Psoas muscle (tissue), 8 donors: Measurements from ENCODE around the gene RTN4R. TPM values are rescaled to one million over a fixed set of nuclear protein-coding genes. Genes with fewer than 3 reads are reported as not detected.

Source experiments
- ATAC-seq, 4 donors: fragments of 200-7000 bp; cut with Tn5 transposase; one replicate each; pipeline ENCODE4 v1.9.1; 2020; ENCODE audit warnings: moderate library complexity in 3 of 4, mild to moderate bottlenecking in 2 of 4
- DNase-seq, 2 donors: peaks; one replicate each; pipeline ENCODE4 v3.0.0-alpha.2; 2020
- H3K27ac ChIP-seq: fragments of 200-600 bp; one replicate; pipeline ENCODE4 v1.8.0; 2022
- H3K27me3 ChIP-seq, 3 donors: fragments of 200-600 bp in 1 of 3; one replicate each; pipeline versions ENCODE4 v1.6.1 to v1.8.0; 2013 to 2022; ENCODE audit warnings: low read length in 2 of 3, mild to moderate bottlenecking in 2 of 3, moderate library complexity in 1 of 3; ENCODE audit not compliant: insufficient read depth in 3 of 3
- H3K36me3 ChIP-seq, 2 donors: fragments of 200-600 bp in 1 of 2; one replicate each; pipeline versions ENCODE4 v1.6.1 to v1.8.0; 2013 to 2022; ENCODE audit warnings: low read depth in 1 of 2, mild to moderate bottlenecking in 1 of 2, moderate library complexity in 1 of 2; ENCODE audit not compliant: insufficient read depth in 1 of 2
- H3K4me1 ChIP-seq: fragments of 200-600 bp; one replicate; pipeline ENCODE4 v1.8.0; 2022
- H3K4me3 ChIP-seq: fragments of 200-600 bp; one replicate; pipeline ENCODE4 v1.8.0; 2022; ENCODE audit warnings: mild to moderate bottlenecking
- H3K9me3 ChIP-seq: fragments of 200-600 bp; one replicate; pipeline ENCODE4 v1.8.0; 2022
- CTCF ChIP-seq: fragments of 200-600 bp; IDR thresholded peaks from one replicate; pipeline ENCODE4 v1.8.0; 2022; ENCODE audit warnings: antibody characterized with exemption
- WGBS, 3 donors: extraction: QIAGEN DNeasy Blood & Tissue Kit; methylation state at CpG; one replicate each; pipeline versions ENCODE4 v1.1.6 to v1.1.7; 2013; 5-methylcytosine and 5-hydroxymethylcytosine counted together
- intact Hi-C, 2 donors: fragments of 100-400 bp; cut with DNase I; formaldehyde crosslinking; loops; one replicate each; pipeline versions ENCODE4 v1.11.0 to v1.14.2; 2022
- polyA plus RNA-seq, 3 donors: library from polyadenylated mRNA; stranded (reverse); fragments of 200-250 nt; gene quantifications; one replicate each; pipeline ENCODE4 v1.2.3, GENCODE V29; 2013
- total RNA-seq, 4 donors: library from RNA; stranded (reverse); fragmentation: NEBNext Ultra II Directional in 2 of 4; extraction: Animal tissue kit (Norgen Biotek cat#: 25700) in 2 of 4; gene quantifications; one replicate each; pipeline versions ENCODE4 v1.2.1 to v1.2.4, GENCODE V29; 2021 to 2023
- donor health status: healthy with polysubstance abuse.
- donor health status: DM: no; HTN: no; CAD: no; lungs with moderate emphysema.
- donor health status: Bipolar disorder and iron deficiency.
- donor health status: healthy.
- donor health status: DM: yes; HTN: yes; CAD: no.
- donor health status: DM: no; HTN: no; CAD: no.
- donor health status: DM: no; HTN: no; CAD: no.
- donor health status: DM: yes; HTN: yes; CAD: no.

RTN4R gene
- total and polyA plus RNA-seq, 7 donors = 0.12 to 2.4 (median 0.36) TPM

- no peak for TF ChIP-seq CTCF
- WGBS, 3 donors = 53 to 61% (median 59%) methylated on average over 23 to 25 of the region's 25 CpGs
- Histone ChIP-seq H3K27ac (no peak overlapping the region), H3K27me3 (peaks cover 0 to 19% (median 0%) of the 10 kb centered on the region in 3 donors), H3K9me3 (no peaks in the 10 kb centered on the region), H3K4me3 (peak overlapping the region; percentile 70), H3K4me1 (no peaks in the 10 kb centered on the region), H3K36me3 (no peaks in the 10 kb centered on the region)
- ATAC-seq = no peak
- no peak for DNase-seq
- intact Hi-C loops = no loop called here
Measured at GRCh38 chr22:20298110-20298802, 30.1 kb upstream of the RTN4R start.

- ATAC-seq = no peak
- Histone ChIP-seq H3K27me3 (peaks cover 0 to 13% (median 0%) of the 10 kb centered on the region in 3 donors), H3K27ac (no peak overlapping the region), H3K36me3 (no peaks in the 10 kb centered on the region), H3K9me3 (no peaks in the 10 kb centered on the region), H3K4me3 (no peak overlapping the region), H3K4me1 (no peaks in the 10 kb centered on the region)
- 42 to 49% (median 46%) methylated on average over 9 of the region's 9 CpGs for WGBS, 3 donors
- no peak for TF ChIP-seq CTCF
- DNase-seq = no peak
- intact Hi-C loops = no loop called here
Measured at GRCh38 chr22:20297414-20298109, 29.4 kb upstream of the RTN4R start.

- Histone ChIP-seq H3K27ac (no peak overlapping the region), H3K4me3 (no peak overlapping the region), H3K27me3 (peaks cover 0 to 4% (median 0%) of the 10 kb centered on the region in 3 donors), H3K36me3 (no peaks in the 10 kb centered on the region), H3K9me3 (no peaks in the 10 kb centered on the region), H3K4me1 (no peaks in the 10 kb centered on the region)
- ATAC-seq (no peak), DNase-seq (no peak)
- 66 to 76% (median 71%) methylated on average over 9 of the region's 9 CpGs for WGBS, 3 donors
- intact Hi-C loops = no loop called here
- TF ChIP-seq CTCF = no peak
Measured at GRCh38 chr22:20296598-20296997, 28.5 kb upstream of the RTN4R start.

GRCh38 chr22:20295262-20296064 is 27.3 kb upstream of the RTN4R start:
- H3K9me3 ChIP-seq = no peaks in the 10 kb centered on the region
- H3K36me3 ChIP-seq = no peaks in the 10 kb centered on the region
- TF ChIP-seq CTCF = no peak
- DNase-seq (no peak), ATAC-seq (no peak)
- no peak overlapping the region for H3K4me3 ChIP-seq
- H3K27me3 ChIP-seq = no peaks in the 10 kb centered on the region
- H3K4me1 ChIP-seq = no peaks in the 10 kb centered on the region
- H3K27ac ChIP-seq = no peak overlapping the region
- intact Hi-C loops = no loop called here
- 73 to 79% (median 75%) methylated on average over 12 of the region's 12 CpGs for WGBS, 3 donors
